Inflammatory macrophage (primary cell): ENCODE results near the gene RSAD2.

Source experiments
- DNase-seq, 2 donors: peaks; one replicate each; pipeline ENCODE4 v3.0.0-alpha.2; 2020 to 2022

The RSAD2 gene

GRCh38 chr2:6908291-6908690 lies 30.7 kb downstream of the RSAD2 start:
- no peak for DNase-seq

- DNase-seq, result peak; percentile 6 to 29
Observed at GRCh38 chr2:6909431-6910385, 32.1 kb downstream of the RSAD2 start.

- no peak for DNase-seq
Observed at GRCh38 chr2:6911721-6912120, 34.1 kb downstream of the RSAD2 start.

GRCh38 chr2:6913415-6914157 lies 36.0 kb downstream of the RSAD2 start:
- no peak for DNase-seq

- no peak for DNase-seq
Observed at GRCh38 chr2:6914828-6915227, 37.3 kb downstream of the RSAD2 start.

- no peak for DNase-seq
Observed at GRCh38 chr2:6915399-6915798, 37.8 kb downstream of the RSAD2 start.

GRCh38 chr2:6916224-6916623 lies 38.6 kb downstream of the RSAD2 start:
- DNase-seq, result no peak

- DNase-seq, result no peak
Observed at GRCh38 chr2:6916736-6917070, 39.1 kb downstream of the RSAD2 start.

- DNase-seq, result peak; percentile 45 to 77
Observed at GRCh38 chr2:6917071-6917760, 39.6 kb downstream of the RSAD2 start, which contains the start of gene RNF144A. RNF144A (plus strand) TSS chr2:6917412; CDS start chr2:6996927, 79,515 bp downstream.

GRCh38 chr2:6917761-6918421 lies 40.3 kb downstream of the RSAD2 start:
- no peak for DNase-seq

- no peak for DNase-seq
Observed at GRCh38 chr2:6919901-6920742, 42.5 kb downstream of the RSAD2 start.

- DNase-seq, result no peak
Observed at GRCh38 chr2:6920743-6921064, 43.1 kb downstream of the RSAD2 start.

GRCh38 chr2:6921321-6921922 lies 43.8 kb downstream of the RSAD2 start:
- no peak for DNase-seq

GRCh38 chr2:6922201-6922656 lies 44.7 kb downstream of the RSAD2 start:
- no peak for DNase-seq

- DNase-seq, result no peak
Observed at GRCh38 chr2:6923319-6923718, 45.7 kb downstream of the RSAD2 start.

- DNase-seq, result no peak
Observed at GRCh38 chr2:6924101-6924923, 46.7 kb downstream of the RSAD2 start.

GRCh38 chr2:6924924-6925409 lies 47.4 kb downstream of the RSAD2 start:
- DNase-seq, result no peak

GRCh38 chr2:6926071-6926732 lies 48.6 kb downstream of the RSAD2 start:
- DNase-seq, result no peak

- DNase-seq, result no peak
Observed at GRCh38 chr2:6927186-6927585, 49.6 kb downstream of the RSAD2 start.

- DNase-seq, result no peak
Observed at GRCh38 chr2:6927753-6928152, 50.2 kb downstream of the RSAD2 start.
